Measurements from ENCODE around the gene SOX18. TPM values are rescaled to one million over a fixed set of nuclear protein-coding genes. Genes with fewer than 3 reads are reported as not detected.

The SOX18 gene
- total and polyA plus RNA-seq, 2 of the 4 experiments (the other 2 are of a cell fraction) = not detected

- H3K79me1 ChIP-seq (ENCODE audit: low read depth in 1 of 2, low read length in 2 of 2) = peaks cover 10 to 38% of the 10 kb centered on the region in 2 experiments; a peak in 3 of 4 replicates
- no peak overlapping the region for H4K5ac ChIP-seq (ENCODE audit: low read depth, low read length)
- peak overlapping the region; percentile 80 to 82; a peak in 3 of 4 replicates for H4K8ac ChIP-seq (ENCODE audit: low read depth in 2 of 2, low read length in 2 of 2)
- H3K14ac ChIP-seq (replicated peaks; ENCODE audit: low read depth, low read length) = 0 out of 2 replicates have a peak overlapping the region, but pooled peaks have one; percentile 45
- dilution Hi-C loops (cut with HindIII; ENCODE audit: low sequenced_read_pairs, unreplicated experiment) (no loop called here), intact Hi-C loops (cut with micrococcal nuclease) (no loop called here), in situ Hi-C loops (cut with MboI; ENCODE audit: low sequenced_read_pairs) (no loop called here)
- peak overlapping the region; percentile 82 for H3K23ac ChIP-seq (ENCODE audit: low read depth, low read length)
- H3K4me2 ChIP-seq (ENCODE audit: low read depth, low read length) = peak overlapping the region; percentile 88
- no peak overlapping the region for H2BK5ac ChIP-seq (ENCODE audit: low read depth, low read length, poor library complexity, severe bottlenecking)
- peak overlapping the region; percentile 99 for H2AK9ac ChIP-seq (replicated peaks; ENCODE audit: low read depth, low read length, poor library complexity)
- BruUV-seq (replicated peaks) = no TSS peak
- no peak overlapping the region for H3K18ac ChIP-seq (ENCODE audit: low read depth, low read length)
- DNase-seq = peak; percentile 32
- H3K36me3 ChIP-seq (ENCODE audit: control insufficient read depth, insufficient read depth, low read length) = no peaks in the 10 kb centered on the region
- H3K9ac ChIP-seq (ENCODE audit: low read depth, low read length) = peak overlapping the region; percentile 92
- ATAC-seq (ENCODE audit: low read depth) = 0 out of 2 replicates have a peak, but pooled peaks have one; percentile 5
- H2BK20ac ChIP-seq (ENCODE audit: low read depth, low read length) = no peak overlapping the region
- peak overlapping the region; percentile 68; the same call in 1 of the 2 replicates for H4K91ac ChIP-seq (ENCODE audit: insufficient read depth, low read depth, low read length)
- WGBS, 2 experiments (ENCODE audit: extremely low coverage in 2 of 2, insufficient read length in 1 of 2) = 35% methylated on average over 5 of the region's 12 CpGs; no CpG with 5 or more reads in 1 of the 2 experiments
- H2BK15ac ChIP-seq (ENCODE audit: low read depth, low read length) = 0 out of 3 replicates have a peak overlapping the region, but pooled peaks have one; percentile 58
- no peak overlapping the region for H2BK120ac ChIP-seq (ENCODE audit: low read depth, low read length)
- ChIA-PET CTCF (no interaction called here), POLR2A (ENCODE audit: unreplicated experiment) (no interaction called here)
- TF ChIP-seq BHLHE40 (IDR thresholded peaks at IDR 0.05; ENCODE audit: low read depth, low read length) (peak; percentile 60; the same call in 1 of the 2 replicates), FOS (IDR thresholded peaks at IDR 0.05; ENCODE audit: low read depth, low read length) (0 out of 2 replicates have a peak, but pooled peaks have one; percentile 38), CTCF (conservative IDR thresholded peaks at IDR 0.05; ENCODE audit: low read depth, low read length) (no peak), RFX5 (IDR thresholded peaks at IDR 0.05; ENCODE audit: low read depth, low read length) (no peak), CEBPB (IDR thresholded peaks at IDR 0.05; ENCODE audit: low read depth, low read length) (no peak), RAD21 (IDR thresholded peaks at IDR 0.05; ENCODE audit: low read length) (no peak), NFE2L2 (IDR thresholded peaks at IDR 0.05; ENCODE audit: low read depth, low read length) (0 out of 2 replicates have a peak, but pooled peaks have one; percentile 4)
- TF ChIP-seq, protein P1, sequence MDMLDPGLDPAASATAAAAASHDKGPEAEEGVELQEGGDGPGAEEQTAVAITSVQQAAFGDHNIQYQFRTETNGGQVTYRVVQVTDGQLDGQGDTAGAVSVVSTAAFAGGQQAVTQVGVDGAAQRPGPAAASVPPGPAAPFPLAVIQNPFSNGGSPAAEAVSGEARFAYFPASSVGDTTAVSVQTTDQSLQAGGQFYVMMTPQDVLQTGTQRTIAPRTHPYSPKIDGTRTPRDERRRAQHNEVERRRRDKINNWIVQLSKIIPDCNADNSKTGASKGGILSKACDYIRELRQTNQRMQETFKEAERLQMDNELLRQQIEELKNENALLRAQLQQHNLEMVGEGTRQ (IDR thresholded peaks at IDR 0.05; ENCODE audit: low read depth, low read length) = no peak
- H3K4me1 ChIP-seq (ENCODE audit: control insufficient read depth, insufficient read depth, low read length) = peaks cover 27% of the 10 kb centered on the region
- H3K9me3 ChIP-seq (ENCODE audit: control insufficient read depth, insufficient read depth, low read length) = no peaks in the 10 kb centered on the region
- H2AK5ac ChIP-seq (ENCODE audit: low read depth, low read length) = peak overlapping the region; percentile 85; the same call in 1 of the 2 replicates
- H3K4me3 ChIP-seq (ENCODE audit: insufficient read depth, low read depth, low read length) = peak overlapping the region; percentile 87
- H3K56ac ChIP-seq (ENCODE audit: extremely low read depth, insufficient read depth, low read length) = no peak overlapping the region
- no peaks in the 10 kb centered on the region for H3K27me3 ChIP-seq (ENCODE audit: control insufficient read depth, insufficient read depth, low read length)
- H3K4ac ChIP-seq (ENCODE audit: low read depth, low read length) = peak overlapping the region; percentile 90
- H3K27ac ChIP-seq (ENCODE audit: insufficient read depth, low read length) = no peak overlapping the region; the same call in 1 of the 2 replicates
- peaks cover 19% of the 10 kb centered on the region for H3K9me1 ChIP-seq (ENCODE audit: insufficient read depth, low read length)
- H2AFZ ChIP-seq (replicated peaks; ENCODE audit: low read length, poor library complexity) = no peak overlapping the region
- peaks cover 15% of the 10 kb centered on the region for H4K20me1 ChIP-seq (ENCODE audit: insufficient read depth, low read length)
Observed at GRCh38 chr20:64064145-64064698, 14.8 kb upstream of the SOX18 start.
